ENCODE results near the gene CD96. TPM values are rescaled to one million over a fixed set of nuclear protein-coding genes. Genes with fewer than 3 reads are reported as not detected.
"Not testable (repeated sequence)": the region's sequence is repeated elsewhere in the genome, so short reads cannot be mapped to it uniquely, and the experiment has no call there.

CD96 gene
- total and polyA plus RNA-seq, 7 donors, result 0.01 to 0.59 (median 0.20) TPM; not detected in 1

DNA sequence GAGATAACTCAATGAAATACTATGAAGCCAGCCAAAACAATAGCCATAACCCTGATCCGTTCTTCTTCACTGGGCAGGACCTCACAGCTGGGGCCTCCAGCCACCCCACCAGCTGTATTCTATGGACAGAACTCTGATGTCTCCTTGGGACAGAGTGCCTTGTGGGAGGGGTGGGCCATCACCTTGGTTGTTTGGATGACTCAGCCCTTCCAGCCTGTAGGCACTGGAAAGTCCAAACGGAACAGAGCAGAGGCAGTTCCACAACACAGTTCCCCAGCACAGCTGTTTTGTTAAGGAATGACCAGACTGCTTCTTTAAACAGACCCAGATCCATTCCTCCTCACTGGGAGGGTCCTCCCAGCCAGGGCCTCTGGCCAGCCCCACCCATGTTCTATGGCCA lies 85.1 kb downstream of the CD96 start:
- DNase-seq (no peak), ATAC-seq (no peak)
- no peak for TF ChIP-seq CTCF (IDR thresholded peaks at IDR 0.05)
- H3K36me3 ChIP-seq (ENCODE audit: insufficient read depth in 1 of 2, low read depth in 1 of 2), result no peaks in the 10 kb centered on the region
- intact Hi-C loops (cut with DNase I), result no loop called here
- H3K27me3 ChIP-seq (ENCODE audit: insufficient read depth in 3 of 3, low read length in 2 of 3), result no peaks in the 10 kb centered on the region
- WGBS, 3 donors, result 69 to 78% (median 77%) methylated on average over 2 of the region's 2 CpGs
- no peak overlapping the region for H3K27ac ChIP-seq
- no peaks in the 10 kb centered on the region for H3K9me3 ChIP-seq
- no peak overlapping the region for H3K4me3 ChIP-seq
- H3K4me1 ChIP-seq, result no peaks in the 10 kb centered on the region

GRCh38 chr3:111629018-111629417 lies 87.0 kb downstream of the CD96 start:
- H3K4me1 ChIP-seq; H3K4me3 ChIP-seq; DNase-seq; ATAC-seq; H3K36me3 ChIP-seq (ENCODE audit: insufficient read depth in 1 of 2, low read depth in 1 of 2); H3K27me3 ChIP-seq (ENCODE audit: insufficient read depth in 3 of 3, low read length in 2 of 3); H3K9me3 ChIP-seq; H3K27ac ChIP-seq; intact Hi-C loops (cut with DNase I): not testable (repeated sequence)
- WGBS, 3 donors, result 94 to 100% (median 96%) methylated on average over 1 of the region's 1 CpG

GRCh38 chr3:111630638-111631037 lies 88.6 kb downstream of the CD96 start:
- H3K9me3 ChIP-seq; intact Hi-C loops (cut with DNase I); H3K4me1 ChIP-seq; DNase-seq; ATAC-seq; H3K36me3 ChIP-seq (ENCODE audit: insufficient read depth in 1 of 2, low read depth in 1 of 2); H3K27ac ChIP-seq; H3K27me3 ChIP-seq (ENCODE audit: insufficient read depth in 3 of 3, low read length in 2 of 3); H3K4me3 ChIP-seq: not testable (repeated sequence)

DNA sequence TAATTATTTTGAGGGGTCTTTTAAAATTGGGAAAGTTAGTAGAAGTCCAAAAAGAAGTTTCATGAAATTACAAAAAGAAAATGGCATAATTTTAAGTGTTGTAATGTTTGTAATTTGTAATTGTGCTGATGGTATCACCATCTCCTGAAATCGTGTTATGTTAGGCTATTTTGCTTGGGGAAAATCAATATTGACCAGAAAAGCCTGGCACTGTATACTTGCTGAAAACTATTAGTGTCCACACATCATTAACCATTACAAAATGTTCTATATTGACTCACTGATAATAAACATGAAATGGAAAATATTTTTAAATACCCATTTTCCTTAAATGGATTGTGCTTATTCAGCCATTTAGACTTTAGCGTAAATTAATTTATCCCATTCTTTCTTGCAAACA lies 93.4 kb downstream of the CD96 start:
- intact Hi-C loops (cut with DNase I), result no loop called here
- ATAC-seq, result no peak
- 71 to 76% (median 72%) methylated on average over 2 of the region's 2 CpGs for WGBS, 3 donors

DNA sequence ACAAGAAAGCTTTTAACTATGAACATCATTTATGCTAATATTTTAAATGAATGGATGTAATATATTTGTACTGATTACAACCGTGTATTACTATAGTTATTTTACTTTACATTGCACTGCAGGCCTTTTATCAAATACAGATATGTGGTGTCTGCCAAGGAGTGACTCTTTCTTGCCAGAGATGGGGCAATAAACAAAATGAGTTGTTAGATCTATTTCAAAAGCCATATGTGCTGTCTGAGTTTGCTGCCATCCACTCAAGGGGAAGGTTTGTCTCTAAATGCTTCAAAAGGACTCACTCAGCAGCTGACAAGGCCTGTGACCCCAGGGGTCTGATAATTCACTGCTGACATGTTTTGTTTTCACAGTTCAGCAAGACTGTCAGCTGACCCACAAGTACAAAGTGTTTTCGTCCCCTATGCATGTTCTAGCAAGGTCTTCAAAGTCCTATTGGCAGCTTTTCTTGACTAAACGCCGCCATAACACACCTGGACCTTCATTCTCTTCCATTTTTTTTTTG lies 94.4 kb downstream of the CD96 start:
- H3K4me3 ChIP-seq, result no peak overlapping the region
- H3K36me3 ChIP-seq (ENCODE audit: insufficient read depth in 1 of 2, low read depth in 1 of 2), result no peaks in the 10 kb centered on the region
- intact Hi-C loops (cut with DNase I), result no loop called here
- H3K27ac ChIP-seq, result no peak overlapping the region
- H3K9me3 ChIP-seq, result no peaks in the 10 kb centered on the region
- no peak for ATAC-seq
- TF ChIP-seq CTCF (IDR thresholded peaks at IDR 0.05), result no peak
- no peaks in the 10 kb centered on the region for H3K4me1 ChIP-seq
- WGBS, 3 donors, result 50 to 56% (median 52%) methylated on average over 4 of the region's 4 CpGs
- H3K27me3 ChIP-seq (ENCODE audit: insufficient read depth in 3 of 3, low read length in 2 of 3), result no peaks in the 10 kb centered on the region
- no peak for DNase-seq

More for the DNA sequence above, 93.4 kb downstream of the CD96 start:
- H3K4me3 ChIP-seq, result no peak overlapping the region
- no peaks in the 10 kb centered on the region for H3K4me1 ChIP-seq
- H3K9me3 ChIP-seq, result no peaks in the 10 kb centered on the region
- TF ChIP-seq CTCF (IDR thresholded peaks at IDR 0.05), result no peak
- H3K36me3 ChIP-seq (ENCODE audit: insufficient read depth in 1 of 2, low read depth in 1 of 2), result no peaks in the 10 kb centered on the region
- no peaks in the 10 kb centered on the region for H3K27me3 ChIP-seq (ENCODE audit: insufficient read depth in 3 of 3, low read length in 2 of 3)
- no peak for DNase-seq
- no peak overlapping the region for H3K27ac ChIP-seq

GRCh38 chr3:111639316-111639715 lies 97.3 kb downstream of the CD96 start:
- ATAC-seq (no peak), DNase-seq (no peak)
- H3K27me3 ChIP-seq (ENCODE audit: insufficient read depth in 3 of 3, low read length in 2 of 3), result no peaks in the 10 kb centered on the region
- no peak for TF ChIP-seq CTCF (IDR thresholded peaks at IDR 0.05)
- intact Hi-C loops (cut with DNase I), result no loop called here
- H3K9me3 ChIP-seq, result no peaks in the 10 kb centered on the region
- H3K4me3 ChIP-seq, result no peak overlapping the region
- no peaks in the 10 kb centered on the region for H3K36me3 ChIP-seq (ENCODE audit: insufficient read depth in 1 of 2, low read depth in 1 of 2)
- WGBS, 3 donors, result 76 to 86% (median 79%) methylated on average over 4 of the region's 4 CpGs
- H3K27ac ChIP-seq, result no peak overlapping the region
- no peaks in the 10 kb centered on the region for H3K4me1 ChIP-seq

All from psoas muscle (tissue), 8 donors.